22Rv1 (cell line): ENCODE results near the gene CADM4.

Experiments used
- H3K27ac ChIP-seq: fragments of 450-650 bp; 2 replicates; pipeline ENCODE4 v1.5.1; 2017
- CTCF ChIP-seq: fragments of 450-650 bp; IDR thresholded peaks from 2 replicates; pipeline ENCODE4 v1.5.1; 2017; ENCODE audit warnings: mild to moderate bottlenecking
- ZFX ChIP-seq: fragments of 450-650 bp; IDR thresholded peaks from 2 replicates; pipeline ENCODE4 v1.6.1; 2017; ENCODE audit warnings: antibody characterized with exemption, borderline replicate concordance

Gene CADM4

DNA sequence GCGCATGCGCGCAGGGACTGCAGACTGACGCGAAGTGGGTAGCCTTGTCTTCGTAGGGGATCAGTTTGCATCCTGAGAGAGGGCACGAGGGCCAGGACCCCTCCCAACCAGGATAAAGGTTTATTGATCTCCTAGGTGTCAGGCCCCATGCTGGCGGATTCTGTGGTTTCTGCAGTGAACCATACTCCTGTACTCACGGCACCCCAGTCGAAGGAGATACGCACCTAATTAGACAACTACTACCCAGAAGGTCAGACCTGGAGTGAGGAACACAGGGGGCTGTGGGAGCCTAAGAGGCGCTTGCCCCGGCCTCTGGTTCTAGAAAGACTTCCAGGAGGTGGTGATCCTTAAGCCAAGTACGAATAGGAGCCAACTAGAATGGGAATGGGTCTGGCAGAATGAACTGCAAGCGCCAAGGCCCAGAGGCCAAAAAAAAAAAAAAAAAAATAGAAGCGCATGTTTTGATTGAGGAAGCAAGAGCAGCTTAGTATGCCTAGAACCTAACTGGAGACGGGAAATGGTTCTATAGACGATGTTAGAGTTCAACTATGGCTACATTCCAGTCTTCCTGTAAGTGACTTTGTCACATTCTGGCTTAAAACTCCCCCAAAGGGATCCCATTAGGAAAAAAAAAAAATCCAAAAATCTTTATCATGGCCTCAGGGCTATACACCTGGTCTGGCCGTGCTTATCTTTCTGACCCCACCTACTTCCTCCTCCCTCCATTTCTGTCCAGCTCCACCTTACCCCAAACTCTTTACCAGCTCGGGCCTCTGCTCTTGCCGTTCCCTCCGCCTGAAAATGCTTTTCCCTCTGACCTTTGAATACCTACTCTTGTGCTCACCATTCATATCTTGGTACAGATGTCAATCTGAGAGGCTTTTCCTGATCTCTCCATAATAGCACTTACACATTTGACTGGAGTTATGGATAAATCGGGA lies 19.3 kb downstream of the CADM4 start:
- TF ChIP-seq CTCF (no peak), ZFX (no peak)
- peak overlapping the region; percentile 100 for H3K27ac ChIP-seq

GRCh38 chr19:43619262-43620060 lies 20.2 kb downstream of the CADM4 start, which contains the start of gene ZNF428:
ZNF428 (minus strand) TSS chr19:43619629; CDS start chr19:43614304, 5,325 bp downstream.
- TF ChIP-seq CTCF (no peak), ZFX (no peak)
- peak within 1 kb of the TSS; percentile 100 for H3K27ac ChIP-seq

GRCh38 chr19:43618921-43619261 lies 20.8 kb downstream of the CADM4 start:
- peak overlapping the region; percentile 100 for H3K27ac ChIP-seq
- TF ChIP-seq ZFX (no peak), CTCF (no peak)

- H3K27ac ChIP-seq, result no peak overlapping the region
- TF ChIP-seq CTCF, result no peak
- no peak for TF ChIP-seq ZFX
Measured at GRCh38 chr19:43616954-43617353, 22.7 kb downstream of the CADM4 start.

GRCh38 chr19:43616306-43616705 lies 23.3 kb downstream of the CADM4 start:
- no peak for TF ChIP-seq ZFX
- no peak for TF ChIP-seq CTCF
- H3K27ac ChIP-seq, result no peak overlapping the region

DNA sequence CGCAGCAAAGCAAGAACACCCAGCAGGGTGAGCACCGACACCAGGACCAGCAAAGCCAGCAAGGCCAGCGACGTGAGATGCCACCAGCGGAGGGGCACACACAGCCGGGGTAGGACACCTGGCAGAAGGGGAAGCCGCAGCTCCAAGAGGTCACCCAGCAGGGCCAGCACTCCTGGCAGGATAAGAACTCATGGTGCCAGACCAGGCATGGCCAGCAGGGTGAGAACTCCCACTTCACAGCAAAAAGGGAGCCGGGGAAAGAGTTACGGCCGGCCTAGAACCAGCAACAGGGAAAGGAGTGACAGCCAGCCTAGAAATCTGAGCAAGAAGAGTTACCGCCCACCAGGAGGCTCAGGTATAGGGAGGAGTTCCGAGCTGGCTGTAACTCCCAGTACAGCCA lies 27.3 kb downstream of the CADM4 start:
- no peak for TF ChIP-seq CTCF
- TF ChIP-seq ZFX, result no peak
- H3K27ac ChIP-seq, result no peak overlapping the region
